Thyroid gland (tissue), 4 donors: ENCODE measurements around the gene ZNF629.

Experiments used
- CTCF ChIP-seq, 6 experiments: fragments of 200-600 bp in 3 of 6; fragments of 450-650 bp in 3 of 6; sonication (generic) in 3 of 6; IDR thresholded peaks; one replicate each; pipeline ENCODE4 v1.5.1; 2016 to 2019; ENCODE audit warnings: antibody characterized with exemption in 6 of 6, mild to moderate bottlenecking in 2 of 6, inconsistent platforms in 1 of 6, moderate library complexity in 1 of 6
- POLR2A ChIP-seq, 2 donors: fragments of 450-650 bp; IDR thresholded peaks; one replicate each; pipeline ENCODE4 v1.6.1; 2017; ENCODE audit warnings: antibody characterized with exemption in 2 of 2, mild to moderate bottlenecking in 2 of 2, moderate library complexity in 1 of 2

GRCh38 chr16:30793508-30794069 is 6.6 kb upstream of the ZNF629 start:
- TF ChIP-seq CTCF (IDR thresholded peaks at IDR 0.05): no peak
- no peak for TF ChIP-seq POLR2A (IDR thresholded peaks at IDR 0.05)
